ENCODE data around the gene P3H2. TPM values are rescaled to one million over a fixed set of nuclear protein-coding genes. Genes with fewer than 3 reads are reported as not detected.

The P3H2 gene
- total and polyA plus RNA-seq, 2 of the 4 experiments (the other 2 are of a cell fraction): 54.7 to 64.3 TPM

GRCh38 chr3:190167936-190168680 is 47.4 kb upstream of the P3H2 start:
- H2AK5ac ChIP-seq (ENCODE audit: low read depth, low read length): no peak overlapping the region
- no CpG with 5 or more reads among the region's 6 CpGs for WGBS, 2 experiments (ENCODE audit: extremely low coverage in 2 of 2, insufficient read length in 1 of 2)
- ChIA-PET CTCF (interaction anchor here (1.0 kb wide), 1 partner anchor 26 kb away, joined by 3 read pairs; no protein-coding TSS in a partner anchor), POLR2A (ENCODE audit: unreplicated experiment) (no interaction called here)
- H4K20me1 ChIP-seq (ENCODE audit: insufficient read depth, low read length): no peaks in the 10 kb centered on the region
- no peak for TF ChIP-seq USF2 (IDR thresholded peaks at IDR 0.05; ENCODE audit: low read depth, low read length)
- no peak for TF ChIP-seq CHD1 (IDR thresholded peaks at IDR 0.05; ENCODE audit: low read depth, low read length)
- TF ChIP-seq RCOR1 (IDR thresholded peaks at IDR 0.05; ENCODE audit: insufficient replicate concordance, low read length): no peak
- TF ChIP-seq POLR2A (IDR thresholded peaks at IDR 0.05; ENCODE audit: low read depth, low read length): no peak
- no peak for TF ChIP-seq MXI1 (IDR thresholded peaks at IDR 0.05; ENCODE audit: borderline replicate concordance, low read depth, low read length)
- TF ChIP-seq RAD21 (IDR thresholded peaks at IDR 0.05; ENCODE audit: low read length): no peak
- no peak for TF ChIP-seq MAFK (IDR thresholded peaks at IDR 0.05; ENCODE audit: low read depth, low read length)
- no peak for TF ChIP-seq NFE2L2 (IDR thresholded peaks at IDR 0.05; ENCODE audit: low read depth, low read length)
- no peak for TF ChIP-seq FOS (IDR thresholded peaks at IDR 0.05; ENCODE audit: low read depth, low read length)
- TF ChIP-seq BHLHE40 (IDR thresholded peaks at IDR 0.05; ENCODE audit: low read depth, low read length): no peak
- TF ChIP-seq CTCF (conservative IDR thresholded peaks at IDR 0.05; ENCODE audit: low read depth, low read length): no peak
- no peak for TF ChIP-seq RFX5 (IDR thresholded peaks at IDR 0.05; ENCODE audit: low read depth, low read length)
- TF ChIP-seq SMC3 (IDR thresholded peaks at IDR 0.05; ENCODE audit: low read depth, low read length): no peak
- TF ChIP-seq CEBPB (IDR thresholded peaks at IDR 0.05; ENCODE audit: low read depth, low read length): no peak
- no peak overlapping the region for H3K4me2 ChIP-seq (ENCODE audit: low read depth, low read length)
- no peak overlapping the region for H3K4me3 ChIP-seq (ENCODE audit: insufficient read depth, low read depth, low read length)
- no peak overlapping the region for H4K8ac ChIP-seq (ENCODE audit: low read depth in 2 of 2, low read length in 2 of 2)
- no peaks in the 10 kb centered on the region for H3K36me3 ChIP-seq (ENCODE audit: control insufficient read depth, insufficient read depth, low read length)
- H3K23ac ChIP-seq (ENCODE audit: low read depth, low read length): no peak overlapping the region
- H3K18ac ChIP-seq (ENCODE audit: low read depth, low read length): no peak overlapping the region
- no peak overlapping the region for H3K56ac ChIP-seq (ENCODE audit: extremely low read depth, insufficient read depth, low read length)
- no peak overlapping the region for H3K27ac ChIP-seq (ENCODE audit: insufficient read depth, low read length)
- H2AFZ ChIP-seq (replicated peaks; ENCODE audit: low read length, poor library complexity): no peak overlapping the region
- H3K79me1 ChIP-seq (ENCODE audit: low read depth in 1 of 2, low read length in 2 of 2): no peaks in the 10 kb centered on the region
- no peak overlapping the region for H2BK5ac ChIP-seq (ENCODE audit: low read depth, low read length, poor library complexity, severe bottlenecking)
- no peak overlapping the region for H2AK9ac ChIP-seq (replicated peaks; ENCODE audit: low read depth, low read length, poor library complexity)
- H3K9me1 ChIP-seq (ENCODE audit: insufficient read depth, low read length): no peaks in the 10 kb centered on the region
- no peak overlapping the region for H4K91ac ChIP-seq (ENCODE audit: insufficient read depth, low read depth, low read length)
- no peaks in the 10 kb centered on the region for H3K27me3 ChIP-seq (ENCODE audit: control insufficient read depth, insufficient read depth, low read length)
- intact Hi-C loops (cut with micrococcal nuclease): no loop called here
- peaks cover 2% of the 10 kb centered on the region for H3K4me1 ChIP-seq (ENCODE audit: control insufficient read depth, insufficient read depth, low read length)
- DNase-seq (no peak), ATAC-seq (ENCODE audit: low read depth) (no peak)
- dilution Hi-C loops (cut with HindIII; ENCODE audit: low sequenced_read_pairs, unreplicated experiment): no loop called here
- no peaks in the 10 kb centered on the region for H3K9me3 ChIP-seq (ENCODE audit: control insufficient read depth, insufficient read depth, low read length)
- no peak overlapping the region for H4K5ac ChIP-seq (ENCODE audit: low read depth, low read length)
- BruUV-seq (replicated peaks): no TSS peak
- no peak overlapping the region for H2BK120ac ChIP-seq (ENCODE audit: low read depth, low read length)
- no peak overlapping the region for H3K14ac ChIP-seq (replicated peaks; ENCODE audit: low read depth, low read length)
- H2BK15ac ChIP-seq (ENCODE audit: low read depth, low read length): no peak overlapping the region
- H3K4ac ChIP-seq (ENCODE audit: low read depth, low read length): no peak overlapping the region
- no peak overlapping the region for H3K9ac ChIP-seq (ENCODE audit: low read depth, low read length)
- in situ Hi-C loops (cut with MboI; ENCODE audit: low sequenced_read_pairs): no loop called here
- H2BK20ac ChIP-seq (ENCODE audit: low read depth, low read length): no peak overlapping the region

All from IMR-90 (cell line).